Ectodermal cell (in vitro differentiated cells): ENCODE data around the gene ACSF3.
"Not testable (repeated sequence)": the region's sequence is repeated elsewhere in the genome, so short reads cannot be mapped to it uniquely, and the experiment has no call there.

Source experiments
- H3K27ac ChIP-seq: 2 replicates; pipeline ENCODE4 v1.7.0; 2013; ENCODE audit warnings: mild to moderate bottlenecking, low read depth, low read length; ENCODE audit not compliant: insufficient read depth, poor library complexity, severe bottlenecking
- H3K27me3 ChIP-seq: 2 replicates; pipeline ENCODE4 v1.7.0; 2013; ENCODE audit warnings: mild to moderate bottlenecking, low read length; ENCODE audit not compliant: insufficient read depth, control insufficient read depth, poor library complexity, severe bottlenecking
- H3K36me3 ChIP-seq: one replicate; pipeline ENCODE4 v1.7.0; 2013; ENCODE audit warnings: low read length; ENCODE audit not compliant: control insufficient read depth, insufficient read depth
- H3K4me1 ChIP-seq: one replicate; pipeline ENCODE4 v1.7.0; 2013; ENCODE audit warnings: low read length; ENCODE audit not compliant: control insufficient read depth, insufficient read depth
- H3K4me3 ChIP-seq: 2 replicates; pipeline ENCODE4 v1.7.0; 2013; ENCODE audit warnings: low read depth, low read length, control low read depth; ENCODE audit not compliant: insufficient read depth
- H3K9me3 ChIP-seq: 2 replicates; pipeline ENCODE4 v1.7.0; 2013; ENCODE audit warnings: mild to moderate bottlenecking, low read length, moderate library complexity; ENCODE audit not compliant: control insufficient read depth
- WGBS, 2 experiments: methylation state at CpG; one replicate each; pipeline ENCODE4 v1.1.7; 2013; ENCODE audit warnings: missing lambda C conversion rate in 2 of 2; 5-methylcytosine and 5-hydroxymethylcytosine counted together

Gene ACSF3

DNA sequence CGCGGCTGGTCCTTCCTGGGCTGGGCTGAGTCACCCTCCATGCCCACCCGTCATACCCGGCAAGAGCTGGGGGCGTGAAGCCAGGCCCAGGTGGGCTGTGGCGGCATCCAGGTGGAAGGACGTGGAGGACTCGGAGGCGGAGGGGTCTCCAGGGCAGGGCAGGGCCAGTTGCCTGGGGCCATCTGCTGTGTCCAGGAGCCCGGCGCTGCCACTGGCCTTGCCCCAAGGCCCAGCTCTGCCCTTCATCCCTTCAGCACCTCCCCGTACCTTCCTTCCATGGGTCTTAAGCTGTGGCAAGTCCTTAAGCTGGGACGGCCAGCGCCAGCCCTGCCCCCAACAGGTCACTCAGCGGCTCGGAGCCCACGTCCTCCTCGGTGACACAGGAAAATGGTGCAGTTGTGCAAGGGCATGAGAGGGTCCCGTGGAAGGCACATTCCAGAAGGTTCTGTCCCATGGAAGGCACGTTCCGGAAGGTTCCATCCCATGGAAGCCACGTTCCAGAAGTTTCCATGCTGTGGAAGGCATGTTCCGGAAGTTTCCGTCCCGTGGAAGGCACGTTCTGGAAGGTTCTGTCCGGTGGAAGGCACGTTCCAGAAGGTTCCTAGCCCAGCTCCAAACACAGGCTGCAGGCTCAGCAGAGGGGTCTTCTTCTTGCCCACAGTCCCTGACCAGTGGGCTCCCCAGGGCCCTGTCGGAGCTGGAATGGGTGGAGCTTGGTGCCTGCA is 67.5 kb downstream of the ACSF3 start:
- no peaks in the 10 kb centered on the region for H3K9me3 ChIP-seq
- H3K27ac ChIP-seq: no peak overlapping the region
- H3K4me1 ChIP-seq: peaks cover 6% of the 10 kb centered on the region

DNA sequence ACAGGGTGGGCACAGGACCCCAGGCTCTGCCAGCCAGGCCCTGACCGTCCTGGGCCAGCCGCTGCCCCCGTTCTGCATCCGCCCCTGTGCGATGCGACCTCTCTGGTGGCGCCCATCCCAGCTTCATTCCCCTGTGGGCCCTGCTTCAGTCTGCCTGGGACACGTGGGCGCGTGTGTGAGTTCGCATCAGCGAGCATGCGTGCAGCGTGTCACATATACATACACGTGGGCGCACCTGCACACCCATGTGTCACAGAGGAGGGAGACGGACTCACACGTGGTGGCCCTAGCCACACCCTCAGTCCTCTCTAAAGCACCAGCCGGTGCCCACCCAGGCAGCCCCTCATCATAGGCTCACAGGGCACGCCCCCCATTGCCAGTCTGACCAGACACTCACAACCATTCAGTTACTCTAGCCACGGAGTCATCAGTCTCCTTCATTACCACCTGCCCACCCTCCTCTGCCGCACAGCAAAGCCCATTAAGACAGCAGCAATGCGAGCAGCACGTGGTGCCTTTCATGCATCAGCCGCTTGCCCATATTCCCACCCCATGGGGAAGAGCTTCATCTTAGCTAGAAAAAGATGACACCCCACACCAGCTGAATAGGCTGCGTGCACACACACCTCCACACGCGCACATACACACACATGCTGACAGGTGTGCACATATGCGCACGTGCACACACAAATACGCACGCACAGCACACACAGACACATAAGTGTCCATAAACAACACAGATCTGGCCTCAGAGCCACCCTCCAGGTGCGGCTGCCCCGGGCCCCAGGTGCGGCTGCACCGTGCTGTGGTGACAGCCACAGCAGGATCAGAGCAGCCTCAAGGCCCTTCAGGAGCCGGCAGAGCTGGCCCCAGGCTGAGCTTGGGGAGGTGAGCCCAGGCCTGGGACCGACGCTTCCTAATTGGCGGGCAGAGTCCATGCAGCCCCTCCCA is 68.4 kb downstream of the ACSF3 start:
- H3K27me3 ChIP-seq: no peaks in the 10 kb centered on the region
- no peak overlapping the region for H3K27ac ChIP-seq
- no peaks in the 10 kb centered on the region for H3K36me3 ChIP-seq
- no peaks in the 10 kb centered on the region for H3K9me3 ChIP-seq
- no peak overlapping the region for H3K4me3 ChIP-seq
- 93 to 94% methylated on average over 40 of the region's 40 CpGs for WGBS, 2 experiments
- H3K4me1 ChIP-seq: peaks cover 7% of the 10 kb centered on the region

More for the DNA sequence above, 67.5 kb downstream of the ACSF3 start:
- 92 to 93% methylated on average over 29 of the region's 29 CpGs for WGBS, 2 experiments
- Histone ChIP-seq H3K27me3 (no peaks in the 10 kb centered on the region), H3K36me3 (no peaks in the 10 kb centered on the region), H3K4me3 (no peak overlapping the region)

DNA sequence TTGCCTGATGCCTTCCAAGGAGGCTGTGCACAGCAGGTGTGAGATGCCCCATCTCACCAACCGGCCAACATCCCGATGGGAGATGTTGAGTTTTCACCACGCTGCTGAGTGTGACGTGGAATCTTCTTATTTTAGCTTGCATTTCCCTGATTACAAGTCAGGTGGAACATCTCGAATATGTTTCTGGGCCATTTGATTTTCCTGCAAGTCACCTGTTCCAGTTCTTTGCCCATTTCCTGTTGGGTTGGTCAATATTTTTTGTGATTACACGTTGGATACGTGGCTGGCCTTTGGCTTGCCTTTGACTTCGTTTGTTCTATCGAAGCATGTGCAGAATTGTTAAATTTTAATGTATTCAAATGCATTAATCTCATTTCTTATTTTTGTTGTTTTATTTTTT is 69.6 kb downstream of the ACSF3 start:
- no peak overlapping the region for H3K27ac ChIP-seq
- H3K9me3 ChIP-seq: no peaks in the 10 kb centered on the region
- WGBS, 2 experiments: 94 to 96% methylated on average over 8 to 9 of the region's 9 CpGs
- H3K4me3 ChIP-seq: no peak overlapping the region
- no peaks in the 10 kb centered on the region for H3K36me3 ChIP-seq
- H3K27me3 ChIP-seq: peaks cover 4% of the 10 kb centered on the region
- peaks cover 9% of the 10 kb centered on the region for H3K4me1 ChIP-seq

DNA sequence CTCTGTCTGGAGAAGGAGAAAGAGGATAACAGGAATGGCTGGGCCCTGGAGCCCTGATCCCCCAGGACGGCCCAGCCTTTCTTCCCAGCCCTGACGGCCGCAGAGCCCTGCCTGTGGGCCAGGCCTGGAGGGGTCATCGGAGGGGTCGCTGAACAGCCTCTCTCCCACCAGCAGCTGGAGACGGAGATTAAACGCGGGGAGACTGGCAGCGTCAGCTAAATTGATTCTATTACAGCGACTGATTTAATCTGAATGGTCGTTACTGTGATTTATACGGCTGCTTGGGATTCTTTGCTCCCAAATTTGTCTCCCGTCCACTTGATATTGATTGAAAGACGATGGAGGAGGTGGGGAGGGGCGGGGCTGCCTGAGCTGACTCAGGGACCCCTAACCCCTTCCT is 70.8 kb downstream of the ACSF3 start:
- H3K36me3 ChIP-seq: no peaks in the 10 kb centered on the region
- H3K4me1 ChIP-seq: peaks cover 9% of the 10 kb centered on the region
- no peak overlapping the region for H3K27ac ChIP-seq
- H3K4me3 ChIP-seq: no peak overlapping the region
- no peaks in the 10 kb centered on the region for H3K9me3 ChIP-seq
- H3K27me3 ChIP-seq: peaks cover 10% of the 10 kb centered on the region
- WGBS, 2 experiments: 73 to 78% methylated on average over 15 of the region's 15 CpGs

DNA sequence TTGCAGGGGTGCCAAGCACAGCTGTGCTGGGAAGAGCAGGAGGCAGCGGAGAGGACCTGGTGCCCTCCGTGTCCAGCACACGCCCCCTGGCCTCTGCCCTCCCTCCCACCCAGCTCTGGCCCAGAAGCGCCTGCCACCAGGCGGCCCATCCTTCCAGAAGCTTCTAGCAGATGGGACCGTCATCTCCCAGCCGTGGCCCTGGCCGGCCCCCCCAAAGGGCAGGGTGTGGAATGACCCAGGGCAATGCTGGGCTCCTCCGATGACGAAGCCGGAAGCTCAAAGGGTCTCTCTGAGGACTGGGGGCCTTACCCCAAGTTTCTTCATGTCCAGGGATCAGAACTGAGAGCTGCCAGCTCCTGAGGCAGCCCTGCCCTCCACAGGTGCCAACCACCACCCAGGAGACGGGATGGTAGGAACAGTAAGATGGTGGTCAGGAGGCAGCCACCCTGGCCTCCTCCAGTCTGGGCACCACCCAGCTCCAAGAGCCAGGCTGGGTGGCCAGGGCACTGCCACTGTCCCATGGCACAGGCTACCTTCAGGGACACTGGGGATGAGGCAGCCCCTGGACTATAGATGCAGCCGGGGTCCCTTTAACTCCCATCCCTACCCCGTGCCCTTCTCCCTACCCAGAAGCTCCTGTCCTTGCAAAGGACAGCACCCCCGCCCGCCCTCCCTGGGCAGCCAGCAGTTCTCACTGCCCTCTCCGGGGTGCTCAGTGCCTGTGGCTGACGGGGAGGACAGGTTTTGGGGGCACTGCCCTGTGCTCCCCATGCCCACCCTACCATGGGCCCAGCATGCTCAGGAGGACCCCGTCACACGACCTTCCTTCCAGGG is 71.4 kb downstream of the ACSF3 start:
- H3K27me3 ChIP-seq: peaks cover 16% of the 10 kb centered on the region
- H3K36me3 ChIP-seq: no peaks in the 10 kb centered on the region
- H3K27ac ChIP-seq: no peak overlapping the region
- H3K4me3 ChIP-seq: no peak overlapping the region
- 92% methylated on average over 20 of the region's 20 CpGs for WGBS, 2 experiments
- H3K9me3 ChIP-seq: no peaks in the 10 kb centered on the region
- H3K4me1 ChIP-seq: peaks cover 9% of the 10 kb centered on the region

DNA sequence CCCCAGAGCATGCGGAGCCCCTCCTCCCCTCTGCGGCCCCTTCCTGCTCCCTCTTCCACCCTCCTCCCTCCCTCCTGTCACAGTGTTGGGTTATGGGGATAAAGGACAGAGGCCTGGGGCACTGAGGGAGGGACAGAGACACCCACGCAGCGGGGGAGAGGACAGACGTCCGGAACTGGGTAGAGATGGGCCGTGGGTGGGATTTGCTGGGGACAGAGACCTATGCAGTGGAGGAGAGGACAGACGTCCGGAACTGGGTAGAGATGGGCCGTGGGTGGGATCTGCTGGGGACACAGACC is 72.0 kb downstream of the ACSF3 start:
- 84 to 95% methylated on average over 9 of the region's 10 CpGs for WGBS, 2 experiments
- peaks cover 22% of the 10 kb centered on the region for H3K27me3 ChIP-seq
- H3K9me3 ChIP-seq: not testable (repeated sequence)

DNA sequence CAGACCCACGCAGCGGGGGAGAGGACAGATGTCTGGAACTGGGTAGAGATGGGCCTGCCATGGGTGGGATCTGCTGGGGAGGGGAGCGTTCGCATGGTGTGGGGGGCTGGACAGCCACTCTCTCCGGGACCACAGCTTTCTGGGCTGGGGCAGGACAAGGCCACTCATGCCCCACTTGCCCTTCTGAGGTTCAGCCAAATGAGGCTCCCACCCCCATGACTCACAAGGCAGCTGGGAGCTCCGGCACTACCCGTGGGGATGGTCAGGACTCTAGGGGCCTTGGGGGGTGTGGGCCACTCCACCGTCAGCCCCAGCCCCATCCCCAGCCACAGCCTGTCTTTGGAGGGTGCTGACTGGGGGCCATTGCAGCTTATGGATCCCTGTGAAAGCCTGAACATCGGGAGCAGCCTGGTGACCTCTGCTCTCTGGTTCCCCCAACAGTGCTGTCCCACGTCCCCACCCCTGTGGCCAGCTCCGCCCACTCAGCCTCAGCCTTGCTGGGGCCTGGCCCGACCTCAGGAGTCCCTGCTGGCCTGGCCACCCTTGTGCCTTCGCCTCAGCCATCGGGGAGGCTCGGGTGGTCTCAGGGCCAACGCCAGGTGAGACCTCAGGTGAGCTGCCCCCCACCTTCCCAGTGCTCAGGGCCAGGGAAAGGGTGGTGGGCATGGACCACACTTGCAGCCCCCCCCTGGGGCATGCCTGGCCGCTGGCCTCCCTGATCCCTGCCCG is 73.2 kb downstream of the ACSF3 start:
- H3K27ac ChIP-seq: no peak overlapping the region
- no peaks in the 10 kb centered on the region for H3K36me3 ChIP-seq
- no peak overlapping the region for H3K4me3 ChIP-seq
- peaks cover 13% of the 10 kb centered on the region for H3K4me1 ChIP-seq
- 75 to 78% methylated on average over 18 of the region's 18 CpGs for WGBS, 2 experiments
- H3K27me3 ChIP-seq: peaks cover 30% of the 10 kb centered on the region
- H3K9me3 ChIP-seq: no peaks in the 10 kb centered on the region

More for the DNA sequence above, 72.0 kb downstream of the ACSF3 start:
- H3K27ac ChIP-seq, H3K4me3 ChIP-seq, H3K4me1 ChIP-seq, H3K36me3 ChIP-seq: not testable (repeated sequence)

DNA sequence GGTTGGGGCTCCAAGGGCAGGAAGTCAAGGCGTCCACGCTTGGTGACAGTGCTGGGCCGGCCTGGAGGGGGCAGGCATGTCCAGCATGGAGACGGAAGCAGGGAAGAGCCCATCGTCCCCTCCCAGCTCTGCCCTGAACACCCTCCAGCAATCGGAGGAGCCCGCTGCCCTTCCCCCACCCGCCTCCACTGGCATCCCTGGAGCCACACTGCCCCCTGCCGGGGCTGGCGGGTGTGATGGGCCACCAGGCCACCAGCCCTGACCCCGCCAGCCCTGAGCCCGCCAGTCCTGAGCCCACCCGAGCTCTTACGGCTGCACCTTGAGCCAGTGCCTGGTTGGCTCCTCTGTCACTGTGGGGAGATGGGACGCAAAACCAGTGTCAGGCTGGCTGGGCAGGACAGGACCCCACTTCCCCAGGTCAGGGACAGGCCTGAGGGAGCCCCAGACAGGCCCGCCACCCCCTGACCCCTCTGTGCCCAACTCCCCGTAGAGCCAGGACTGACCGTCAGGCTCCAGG is 73.8 kb downstream of the ACSF3 start:
- WGBS, 2 experiments: 22 to 24% methylated on average over 18 of the region's 18 CpGs
- Histone ChIP-seq H3K27ac (no peak overlapping the region), H3K36me3 (no peaks in the 10 kb centered on the region), H3K9me3 (no peaks in the 10 kb centered on the region), H3K4me1 (peaks cover 18% of the 10 kb centered on the region), H3K4me3 (no peak overlapping the region), H3K27me3 (peaks cover 33% of the 10 kb centered on the region)

DNA sequence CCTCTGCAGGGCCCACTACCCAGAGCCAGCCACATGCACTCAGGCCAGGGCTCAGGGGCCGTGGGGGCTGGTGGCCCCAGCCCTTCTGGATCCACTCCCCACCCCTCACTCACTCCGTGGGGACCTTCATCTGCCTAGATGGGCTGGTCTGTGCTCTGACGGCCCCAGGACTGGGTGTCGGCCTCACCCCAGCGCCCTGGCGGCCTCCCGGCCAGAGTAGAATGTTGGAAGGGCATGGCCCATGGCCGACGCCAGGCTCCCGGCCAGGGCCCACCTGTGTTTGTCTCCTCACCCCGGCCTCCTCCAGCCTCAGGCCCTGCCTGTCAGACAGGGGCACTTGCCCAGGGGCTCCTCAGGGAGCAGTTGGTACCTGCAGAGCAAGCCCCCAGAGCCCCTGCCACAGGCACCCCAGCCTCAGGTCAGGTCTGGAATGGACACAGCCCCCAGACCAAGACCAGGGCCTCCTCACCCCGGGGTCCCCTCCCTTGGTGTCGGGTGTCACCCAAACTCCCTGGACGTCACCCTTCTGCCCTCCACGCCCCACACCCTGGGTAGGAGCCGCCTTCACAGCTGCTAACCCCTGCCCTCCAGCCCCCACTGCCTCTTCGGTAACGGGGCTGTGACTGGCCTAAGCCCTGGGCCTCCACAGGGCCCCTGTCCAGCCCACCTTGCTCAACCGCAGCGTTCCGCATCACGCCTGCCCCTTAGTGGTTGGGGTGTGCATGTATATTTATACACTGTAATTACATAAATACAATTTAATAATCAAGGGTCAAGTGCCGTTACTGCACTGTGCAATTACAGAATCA is 74.9 kb downstream of the ACSF3 start:
- Histone ChIP-seq H3K4me1 (peaks cover 29% of the 10 kb centered on the region), H3K36me3 (no peaks in the 10 kb centered on the region), H3K27me3 (peaks cover 33% of the 10 kb centered on the region), H3K27ac (no peak overlapping the region), H3K9me3 (no peaks in the 10 kb centered on the region), H3K4me3 (no peak overlapping the region)
- 86% methylated on average over 19 to 23 of the region's 23 CpGs for WGBS, 2 experiments
